ENCODE results near the gene SLC46A3.
A peak's percentile ranks its signal among the peaks of the same experiment; 100 is the strongest.

The SLC46A3 gene

GRCh38 chr13:28678809-28679208, 40.0 kb downstream of the SLC46A3 start:
- no peak for DNase-seq

- no peak for DNase-seq
Observed at GRCh38 chr13:28671126-28671792, 47.5 kb downstream of the SLC46A3 start.

- DNase-seq, result no peak
Observed at GRCh38 chr13:28666897-28667488, 51.8 kb downstream of the SLC46A3 start.

GRCh38 chr13:28659621-28659970, 59.2 kb downstream of the SLC46A3 start:
- no peak for DNase-seq

GRCh38 chr13:28658796-28659620, 59.8 kb downstream of the SLC46A3 start, which contains the start of gene POMP:
POMP (plus strand) TSS chr13:28659130; CDS start chr13:28659185, 55 bp downstream.
- peak; percentile 95 for DNase-seq

- no peak for DNase-seq
Observed at GRCh38 chr13:28658539-28658795, 60.3 kb downstream of the SLC46A3 start.

- DNase-seq, result no peak
Observed at GRCh38 chr13:28657784-28658538, 60.8 kb downstream of the SLC46A3 start.

- peak; percentile 78 for DNase-seq
Observed at GRCh38 chr13:28655561-28655960, 63.2 kb downstream of the SLC46A3 start.

GRCh38 chr13:28654276-28654675, 64.5 kb downstream of the SLC46A3 start:
- no peak for DNase-seq

- no peak for DNase-seq
Observed at GRCh38 chr13:28653111-28653510, 65.7 kb downstream of the SLC46A3 start.

GRCh38 chr13:28651810-28652401, 66.9 kb downstream of the SLC46A3 start:
- DNase-seq, result no peak

- DNase-seq, result no peak
Observed at GRCh38 chr13:28650284-28650683, 68.5 kb downstream of the SLC46A3 start.
